GM21447 (cell line): ENCODE data around the gene ASCC2.
"Not testable (repeated sequence)": the region's sequence is repeated elsewhere in the genome, so short reads cannot be mapped to it uniquely, and the experiment has no call there.

ENCODE experiments used
- ATAC-seq: cut with Tn5 transposase; IDR thresholded peaks from one replicate; pipeline ENCODE4 v1.9.1; 2021; ENCODE audit not compliant: unreplicated experiment

Gene ASCC2

GRCh38 chr22:29859030-29859429 is 21.0 kb upstream of the ASCC2 start:
- ATAC-seq, result not testable (repeated sequence)

- no peak for ATAC-seq
Measured at GRCh38 chr22:29856496-29856895, 18.4 kb upstream of the ASCC2 start.

GRCh38 chr22:29855611-29856181 is 17.6 kb upstream of the ASCC2 start:
- no peak for ATAC-seq

- ATAC-seq, result no peak
Measured at GRCh38 chr22:29854432-29854831, 16.4 kb upstream of the ASCC2 start.

GRCh38 chr22:29848111-29848510 is 10.0 kb upstream of the ASCC2 start:
- no peak for ATAC-seq

- ATAC-seq, result no peak
Measured at GRCh38 chr22:29846290-29846689, 8.2 kb upstream of the ASCC2 start.

GRCh38 chr22:29842740-29843139 is 4.7 kb upstream of the ASCC2 start:
- no peak for ATAC-seq

GRCh38 chr22:29842172-29842571 is 4.1 kb upstream of the ASCC2 start:
- ATAC-seq, result no peak

- ATAC-seq, result no peak
Measured at GRCh38 chr22:29840498-29840897, 2.4 kb upstream of the ASCC2 start.

- no peak for ATAC-seq
Measured at GRCh38 chr22:29839039-29839438, 965 bp upstream of the ASCC2 start.

- peak; percentile 16 for ATAC-seq
Measured at GRCh38 chr22:29838599-29838956, 504 bp upstream of the ASCC2 start.

GRCh38 chr22:29836791-29837370 is 1.2 kb downstream of the ASCC2 start:
- not testable (repeated sequence) for ATAC-seq

GRCh38 chr22:29834046-29834445 is 4.0 kb downstream of the ASCC2 start:
- ATAC-seq, result no peak

- no peak for ATAC-seq
Measured at GRCh38 chr22:29833392-29833965, 4.6 kb downstream of the ASCC2 start.

GRCh38 chr22:29831958-29832357 is 6.1 kb downstream of the ASCC2 start:
- ATAC-seq, result no peak

- ATAC-seq, result no peak
Measured at GRCh38 chr22:29831186-29831921, 6.7 kb downstream of the ASCC2 start.

- no peak for ATAC-seq
Measured at GRCh38 chr22:29830585-29830984, 7.5 kb downstream of the ASCC2 start.

GRCh38 chr22:29827726-29828125 is 10.3 kb downstream of the ASCC2 start:
- ATAC-seq, result not testable (repeated sequence)

GRCh38 chr22:29827091-29827490 is 11.0 kb downstream of the ASCC2 start:
- ATAC-seq, result no peak

GRCh38 chr22:29825578-29825977 is 12.5 kb downstream of the ASCC2 start:
- no peak for ATAC-seq

- no peak for ATAC-seq
Measured at GRCh38 chr22:29824677-29825076, 13.4 kb downstream of the ASCC2 start.
